ENCODE results near the gene SVEP1. TPM values are rescaled to one million over a fixed set of nuclear protein-coding genes. Genes with fewer than 3 reads are reported as not detected.

Gene SVEP1
- total and polyA plus RNA-seq, 2 of the 13 experiments (the other 11 are each of a cell fraction or from before 2014, with no cell fraction given) = not detected

DNA sequence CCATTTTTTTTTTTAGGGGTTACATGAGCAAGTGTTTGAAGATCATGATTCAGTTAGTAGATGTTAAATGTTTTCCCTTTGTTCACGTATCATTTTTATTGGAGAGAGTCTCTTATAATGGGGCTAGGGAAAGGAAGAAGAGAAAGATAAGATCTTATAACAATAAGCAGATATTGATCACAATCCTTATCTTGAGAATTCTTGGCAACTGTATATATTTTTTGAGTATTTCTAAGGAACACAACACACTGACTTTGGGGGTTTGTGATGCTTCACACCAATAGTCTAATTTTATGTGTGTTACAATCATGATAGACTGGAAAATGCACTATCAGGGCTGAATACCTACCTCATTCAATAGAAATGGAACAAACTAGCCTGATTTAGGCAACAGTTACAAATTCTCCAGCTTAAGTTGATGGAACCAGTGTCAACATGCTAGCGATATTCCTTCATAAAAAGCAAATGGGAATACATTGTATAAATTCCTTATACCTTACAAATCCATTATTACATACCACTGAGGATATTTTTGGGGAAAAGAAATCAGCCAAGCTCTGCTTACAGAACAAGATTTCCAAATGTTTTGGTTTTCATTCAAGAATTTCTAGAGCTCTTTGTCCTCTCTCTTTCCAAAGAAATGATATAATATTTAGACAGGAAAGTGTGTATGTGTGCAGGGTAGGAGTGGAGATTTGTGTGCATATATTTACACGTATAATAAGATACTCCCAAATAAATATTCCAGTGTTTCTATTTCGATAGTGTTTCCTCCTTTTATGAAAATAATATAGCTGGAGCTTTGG, 41.5 kb downstream of the SVEP1 start:
- Histone ChIP-seq H3K79me2 (ENCODE audit: insufficient read depth, low read length) (no peaks in the 10 kb centered on the region), H3K36me3 (replicated peaks in 1 of 2; ENCODE audit: control insufficient read depth in 1 of 2, insufficient read depth in 2 of 2, low read length in 2 of 2) (no peaks in the 10 kb centered on the region), H2AFZ (ENCODE audit: low read length) (no peak overlapping the region), H3K9ac (ENCODE audit: insufficient read depth, low read depth, low read length) (no peak overlapping the region), H4K20me1 (ENCODE audit: insufficient read depth, low read length) (no peaks in the 10 kb centered on the region), H3K9me3 (ENCODE audit: low read length) (no peaks in the 10 kb centered on the region), H3K27ac (ENCODE audit: extremely low read length, insufficient read depth, low read length) (no peak overlapping the region), H3K27me3 (ENCODE audit: control insufficient read depth in 1 of 2, insufficient read depth in 2 of 2, low read length in 2 of 2) (no peaks in the 10 kb centered on the region), H3K4me3 (replicated peaks in 1 of 3; ENCODE audit: insufficient read depth in 1 of 3, low read depth in 2 of 3, low read length in 3 of 3) (no peak overlapping the region), H3K4me1 (ENCODE audit: insufficient read depth, low read length) (no peaks in the 10 kb centered on the region), H3K4me2 (ENCODE audit: low read depth, low read length) (no peak overlapping the region)
- DNase-seq (ENCODE audit: low spot score) = no peak
- in situ Hi-C loops (cut with HindIII; ENCODE audit: extremely low pct_ligation_motif_present, low pct_unique_long_range_greater_than_20kb) (no loop called here), intact Hi-C loops (cut with micrococcal nuclease; ENCODE audit: unreplicated experiment) (no loop called here)
- no peak for FAIRE-seq
- BruUV-seq (replicated peaks) = no TSS peak
- POLR2A ChIA-PET = no interaction called here
- CTCF ChIA-PET (ENCODE audit: low intra/inter-chr PET ratio, low total read pairs) = no interaction called here
- TF ChIP-seq ZNF703 (CRISPR knock-in tag; IDR thresholded peaks at IDR 0.05; ENCODE audit: borderline replicate concordance) (no peak), TBP (CRISPR knock-in tag; IDR thresholded peaks at IDR 0.05) (no peak), ZNF782 (CRISPR knock-in tag; IDR thresholded peaks at IDR 0.05; ENCODE audit: borderline replicate concordance) (no peak), FOXA3 (CRISPR knock-in tag; IDR thresholded peaks at IDR 0.05) (no peak), FOXC1 (CRISPR knock-in tag; IDR thresholded peaks at IDR 0.05; ENCODE audit: borderline replicate concordance) (no peak)
- WGBS (ENCODE audit: low lambda C conversion rate) = 0% methylated on average over 4 of the region's 4 CpGs
- ATAC-seq = no peak

DNA sequence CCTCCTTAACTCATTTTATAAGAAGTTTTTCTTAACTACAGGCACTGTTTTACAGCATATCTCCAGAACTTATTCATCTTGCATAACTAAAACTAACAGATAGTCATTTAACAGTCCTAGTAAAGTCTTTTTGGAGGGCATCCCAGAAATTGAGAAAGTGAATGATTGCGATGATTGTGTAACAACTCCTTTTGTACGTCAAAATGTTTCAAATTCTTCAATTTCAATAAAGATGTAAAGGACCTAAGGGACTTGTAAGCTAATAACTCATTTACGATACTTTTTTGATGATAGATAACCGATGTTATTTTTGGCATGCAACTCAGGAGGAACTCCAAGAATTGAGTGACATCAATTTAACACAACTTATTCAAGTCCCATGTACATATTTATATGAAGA, 42.7 kb downstream of the SVEP1 start:
- in situ Hi-C loops (cut with HindIII; ENCODE audit: extremely low pct_ligation_motif_present, low pct_unique_long_range_greater_than_20kb) = no loop called here
- no peak for FAIRE-seq
- H3K4me2 ChIP-seq (ENCODE audit: low read depth, low read length) = no peak overlapping the region
- CTCF ChIA-PET (ENCODE audit: low intra/inter-chr PET ratio, low total read pairs) = no interaction called here
- BruUV-seq (replicated peaks) = no TSS peak
- H3K9ac ChIP-seq (ENCODE audit: insufficient read depth, low read depth, low read length) = no peak overlapping the region
- no peaks in the 10 kb centered on the region for H4K20me1 ChIP-seq (ENCODE audit: insufficient read depth, low read length)
- WGBS (ENCODE audit: low lambda C conversion rate) = 11% methylated on average over 4 of the region's 4 CpGs
- POLR2A ChIA-PET = no interaction called here
- H3K4me3 ChIP-seq (replicated peaks in 1 of 3; ENCODE audit: insufficient read depth in 1 of 3, low read depth in 2 of 3, low read length in 3 of 3) = no peak overlapping the region
- no peaks in the 10 kb centered on the region for H3K4me1 ChIP-seq (ENCODE audit: insufficient read depth, low read length)
- intact Hi-C loops (cut with micrococcal nuclease; ENCODE audit: unreplicated experiment) = no loop called here
- no peaks in the 10 kb centered on the region for H3K36me3 ChIP-seq (replicated peaks in 1 of 2; ENCODE audit: control insufficient read depth in 1 of 2, insufficient read depth in 2 of 2, low read length in 2 of 2)
- no peaks in the 10 kb centered on the region for H3K79me2 ChIP-seq (ENCODE audit: insufficient read depth, low read length)
- no peak for DNase-seq (ENCODE audit: low spot score)
- ATAC-seq = no peak
- no peak overlapping the region for H2AFZ ChIP-seq (ENCODE audit: low read length)
- no peak overlapping the region for H3K27ac ChIP-seq (ENCODE audit: extremely low read length, insufficient read depth, low read length)
- no peaks in the 10 kb centered on the region for H3K27me3 ChIP-seq (ENCODE audit: control insufficient read depth in 1 of 2, insufficient read depth in 2 of 2, low read length in 2 of 2)
- H3K9me3 ChIP-seq (ENCODE audit: low read length) = no peaks in the 10 kb centered on the region
- TF ChIP-seq EHMT2 (IDR thresholded peaks at IDR 0.05; ENCODE audit: borderline replicate concordance, low read depth, low read length) (no peak), MXD4 (CRISPR knock-in tag; IDR thresholded peaks at IDR 0.05) (no peak), TBP (CRISPR knock-in tag; IDR thresholded peaks at IDR 0.05) (no peak), ZNF567 (CRISPR knock-in tag; IDR thresholded peaks at IDR 0.05; ENCODE audit: borderline replicate concordance) (no peak), ZBTB1 (CRISPR knock-in tag; IDR thresholded peaks at IDR 0.05; ENCODE audit: borderline replicate concordance) (no peak), KLF15 (CRISPR knock-in tag; IDR thresholded peaks at IDR 0.05; ENCODE audit: borderline replicate concordance) (no peak), ZMAT3 (CRISPR knock-in tag; conservative IDR thresholded peaks at IDR 0.05) (no peak)
- TF ChIP-seq, protein P1, sequence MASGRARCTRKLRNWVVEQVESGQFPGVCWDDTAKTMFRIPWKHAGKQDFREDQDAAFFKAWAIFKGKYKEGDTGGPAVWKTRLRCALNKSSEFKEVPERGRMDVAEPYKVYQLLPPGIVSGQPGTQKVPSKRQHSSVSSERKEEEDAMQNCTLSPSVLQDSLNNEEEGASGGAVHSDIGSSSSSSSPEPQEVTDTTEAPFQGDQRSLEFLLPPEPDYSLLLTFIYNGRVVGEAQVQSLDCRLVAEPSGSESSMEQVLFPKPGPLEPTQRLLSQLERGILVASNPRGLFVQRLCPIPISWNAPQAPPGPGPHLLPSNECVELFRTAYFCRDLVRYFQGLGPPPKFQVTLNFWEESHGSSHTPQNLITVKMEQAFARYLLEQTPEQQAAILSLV (CRISPR knock-in tag; IDR thresholded peaks at IDR 0.05; ENCODE audit: borderline replicate concordance) = no peak
- TF ChIP-seq, protein P2, sequence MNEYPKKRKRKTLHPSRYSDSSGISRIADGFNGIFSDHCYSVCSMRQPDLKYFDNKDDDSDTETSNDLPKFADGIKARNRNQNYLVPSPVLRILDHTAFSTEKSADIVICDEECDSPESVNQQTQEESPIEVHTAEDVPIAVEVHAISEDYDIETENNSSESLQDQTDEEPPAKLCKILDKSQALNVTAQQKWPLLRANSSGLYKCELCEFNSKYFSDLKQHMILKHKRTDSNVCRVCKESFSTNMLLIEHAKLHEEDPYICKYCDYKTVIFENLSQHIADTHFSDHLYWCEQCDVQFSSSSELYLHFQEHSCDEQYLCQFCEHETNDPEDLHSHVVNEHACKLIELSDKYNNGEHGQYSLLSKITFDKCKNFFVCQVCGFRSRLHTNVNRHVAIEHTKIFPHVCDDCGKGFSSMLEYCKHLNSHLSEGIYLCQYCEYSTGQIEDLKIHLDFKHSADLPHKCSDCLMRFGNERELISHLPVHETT (CRISPR knock-in tag; conservative IDR thresholded peaks at IDR 0.05) = no peak
- TF ChIP-seq, protein P3, sequence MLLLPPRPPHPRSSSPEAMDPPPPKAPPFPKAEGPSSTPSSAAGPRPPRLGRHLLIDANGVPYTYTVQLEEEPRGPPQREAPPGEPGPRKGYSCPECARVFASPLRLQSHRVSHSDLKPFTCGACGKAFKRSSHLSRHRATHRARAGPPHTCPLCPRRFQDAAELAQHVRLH (CRISPR knock-in tag; IDR thresholded peaks at IDR 0.05; ENCODE audit: borderline replicate concordance, low read depth) = no peak
- TF ChIP-seq, protein P4, sequence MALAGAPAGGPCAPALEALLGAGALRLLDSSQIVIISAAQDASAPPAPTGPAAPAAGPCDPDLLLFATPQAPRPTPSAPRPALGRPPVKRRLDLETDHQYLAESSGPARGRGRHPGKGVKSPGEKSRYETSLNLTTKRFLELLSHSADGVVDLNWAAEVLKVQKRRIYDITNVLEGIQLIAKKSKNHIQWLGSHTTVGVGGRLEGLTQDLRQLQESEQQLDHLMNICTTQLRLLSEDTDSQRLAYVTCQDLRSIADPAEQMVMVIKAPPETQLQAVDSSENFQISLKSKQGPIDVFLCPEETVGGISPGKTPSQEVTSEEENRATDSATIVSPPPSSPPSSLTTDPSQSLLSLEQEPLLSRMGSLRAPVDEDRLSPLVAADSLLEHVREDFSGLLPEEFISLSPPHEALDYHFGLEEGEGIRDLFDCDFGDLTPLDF (CRISPR knock-in tag; IDR thresholded peaks at IDR 0.05) = no peak

All from HepG2 (cell line).